ENCODE measurements around the gene OR5AK2.
"Not testable (repeated sequence)": the region's sequence is repeated elsewhere in the genome, so short reads cannot be mapped to it uniquely, and the experiment has no call there.

The OR5AK2 gene

GRCh38 chr11:56988614-56989013 is at the start of gene OR5AK2:
Gene OR5AK2, plus strand, starts transcription at chr11:56988914. Its CDS starts 0 bp downstream, at chr11:56988914.
- DNase-seq (ENCODE audit: low read depth), result no peak

- DNase-seq (ENCODE audit: low read depth), result not testable (repeated sequence)
Observed at GRCh38 chr11:56945526-56945925, 43.2 kb upstream of the OR5AK2 start.

- DNase-seq (ENCODE audit: low read depth), result no peak
Observed at GRCh38 chr11:56948991-56949515, 39.7 kb upstream of the OR5AK2 start.

GRCh38 chr11:56950510-56950909 is 38.2 kb upstream of the OR5AK2 start:
- DNase-seq (ENCODE audit: low read depth), result no peak

GRCh38 chr11:56953907-56954306 is 34.8 kb upstream of the OR5AK2 start:
- DNase-seq (ENCODE audit: low read depth), result not testable (repeated sequence)

- DNase-seq (ENCODE audit: low read depth), result no peak
Observed at GRCh38 chr11:56961609-56962008, 27.1 kb upstream of the OR5AK2 start.

- no peak for DNase-seq (ENCODE audit: low read depth)
Observed at GRCh38 chr11:56967726-56968125, 21.0 kb upstream of the OR5AK2 start.

GRCh38 chr11:56968524-56968923 is 20.2 kb upstream of the OR5AK2 start:
- DNase-seq (ENCODE audit: low read depth), result no peak

- no peak for DNase-seq (ENCODE audit: low read depth)
Observed at GRCh38 chr11:56977314-56977713, 11.4 kb upstream of the OR5AK2 start.

- no peak for DNase-seq (ENCODE audit: low read depth)
Observed at GRCh38 chr11:56990702-56991101, 2.0 kb downstream of the OR5AK2 start.

GRCh38 chr11:56994532-56994931 is 5.8 kb downstream of the OR5AK2 start:
- DNase-seq (ENCODE audit: low read depth), result no peak

GRCh38 chr11:57001674-57002401 is 13.1 kb downstream of the OR5AK2 start:
- no peak for DNase-seq (ENCODE audit: low read depth)

GRCh38 chr11:57008373-57008772 is 19.7 kb downstream of the OR5AK2 start:
- no peak for DNase-seq (ENCODE audit: low read depth)

- DNase-seq (ENCODE audit: low read depth), result no peak
Observed at GRCh38 chr11:57015679-57016078, 27.0 kb downstream of the OR5AK2 start.

- no peak for DNase-seq (ENCODE audit: low read depth)
Observed at GRCh38 chr11:57031556-57031955, 42.8 kb downstream of the OR5AK2 start.
